ENCODE data around the gene LDLRAP1.

DNA sequence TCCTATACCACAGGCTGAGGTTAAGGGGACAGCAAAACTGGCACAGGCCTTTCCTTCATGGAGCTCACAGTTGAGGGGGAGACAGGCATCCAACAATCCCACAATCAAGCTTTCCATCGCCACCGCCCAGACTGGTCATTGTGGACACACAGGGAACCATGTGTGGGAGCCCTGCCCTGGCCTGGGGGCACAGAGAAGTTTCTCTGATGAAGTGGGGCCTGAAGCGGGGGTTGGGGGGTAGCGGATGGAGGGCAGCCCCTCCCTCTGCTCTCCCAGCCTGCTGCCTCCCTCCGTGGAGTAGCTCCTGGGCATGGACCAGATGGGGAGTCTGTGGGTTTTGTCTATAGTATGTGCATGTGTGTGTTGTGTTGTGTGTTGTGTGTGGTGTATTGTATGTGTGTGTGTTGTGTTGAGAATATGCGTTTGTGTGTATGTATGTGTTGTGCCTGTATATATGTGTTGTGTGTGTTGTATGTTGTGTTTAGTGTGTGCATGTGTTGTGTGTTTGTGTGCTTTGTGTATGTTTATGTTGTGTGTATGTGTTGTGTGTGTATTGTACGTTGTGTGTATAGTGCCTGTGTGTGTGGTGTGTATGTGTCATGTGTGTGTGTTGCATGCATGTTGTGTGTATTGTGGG, 14.4 kb upstream of the LDLRAP1 start:
- no peak for TF ChIP-seq HDGF (IDR thresholded peaks at IDR 0.05; ENCODE audit: borderline replicate concordance)
- no peak for TF ChIP-seq SP1 (IDR thresholded peaks at IDR 0.05)
- TF ChIP-seq ELF4 (IDR thresholded peaks at IDR 0.05): no peak
- no peak for TF ChIP-seq NFRKB (IDR thresholded peaks at IDR 0.05)
- no peak for TF ChIP-seq L3MBTL2 (conservative IDR thresholded peaks at IDR 0.05)
- TF ChIP-seq BHLHE40 (IDR thresholded peaks at IDR 0.05; ENCODE audit: borderline replicate concordance): no peak
- no peak for TF ChIP-seq SUZ12 (IDR thresholded peaks at IDR 0.05)
- TF ChIP-seq FOXK2 (IDR thresholded peaks at IDR 0.05): no peak
- no peak for TF ChIP-seq FOXM1 (IDR thresholded peaks at IDR 0.05; ENCODE audit: borderline replicate concordance)
- no peak for TF ChIP-seq ARNT (IDR thresholded peaks at IDR 0.05)
- no peak for TF ChIP-seq FOXA1 (IDR thresholded peaks at IDR 0.05)
- TF ChIP-seq, protein P1, sequence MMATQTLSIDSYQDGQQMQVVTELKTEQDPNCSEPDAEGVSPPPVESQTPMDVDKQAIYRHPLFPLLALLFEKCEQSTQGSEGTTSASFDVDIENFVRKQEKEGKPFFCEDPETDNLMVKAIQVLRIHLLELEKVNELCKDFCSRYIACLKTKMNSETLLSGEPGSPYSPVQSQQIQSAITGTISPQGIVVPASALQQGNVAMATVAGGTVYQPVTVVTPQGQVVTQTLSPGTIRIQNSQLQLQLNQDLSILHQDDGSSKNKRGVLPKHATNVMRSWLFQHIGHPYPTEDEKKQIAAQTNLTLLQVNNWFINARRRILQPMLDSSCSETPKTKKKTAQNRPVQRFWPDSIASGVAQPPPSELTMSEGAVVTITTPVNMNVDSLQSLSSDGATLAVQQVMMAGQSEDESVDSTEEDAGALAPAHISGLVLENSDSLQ (IDR thresholded peaks at IDR 0.05): no peak
- no peak for TF ChIP-seq TARDBP (IDR thresholded peaks at IDR 0.05)
